Measurements from ENCODE around the gene DNAJC27. TPM values are rescaled to one million over a fixed set of nuclear protein-coding genes. Genes with fewer than 3 reads are reported as not detected.
A peak's percentile ranks its signal among the peaks of the same experiment; 100 is the strongest.

The DNAJC27 gene
- total and polyA plus RNA-seq, 4 donors, result 1.7 to 13.9 (median 4.6) TPM

DNA sequence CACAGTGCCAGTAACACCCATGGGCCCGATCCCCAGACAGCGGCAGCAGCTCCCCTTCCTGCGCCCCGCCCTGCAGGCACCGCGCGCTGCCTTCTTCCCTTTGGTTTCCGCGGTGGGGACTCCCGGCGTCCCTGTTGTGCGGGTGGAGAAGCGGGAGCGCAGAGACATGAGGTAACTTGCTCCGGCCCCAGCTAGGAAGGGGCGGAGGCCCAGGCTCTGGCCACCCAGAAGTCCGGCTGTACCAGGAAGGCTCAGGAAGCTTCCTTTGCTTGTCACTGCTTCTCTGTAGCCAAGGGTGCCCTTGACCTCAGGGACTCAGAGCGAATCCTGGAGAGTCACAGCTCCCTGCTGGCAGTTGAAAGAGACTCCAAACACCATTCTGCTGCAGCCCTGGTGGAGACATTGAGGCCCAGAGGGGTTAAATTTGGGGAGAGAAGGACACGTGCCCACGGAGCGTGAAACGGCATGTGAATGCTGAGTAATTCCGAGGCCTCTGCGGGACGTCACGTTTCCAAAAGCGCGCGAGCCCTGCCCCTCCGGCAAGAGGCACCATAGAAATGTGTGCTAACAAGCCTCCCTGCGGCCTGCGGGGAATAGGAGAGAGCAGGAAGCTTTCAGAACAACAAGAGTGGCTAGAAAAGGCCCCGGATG lies 45.0 kb downstream of the DNAJC27 start:
- TF ChIP-seq, protein P1, sequence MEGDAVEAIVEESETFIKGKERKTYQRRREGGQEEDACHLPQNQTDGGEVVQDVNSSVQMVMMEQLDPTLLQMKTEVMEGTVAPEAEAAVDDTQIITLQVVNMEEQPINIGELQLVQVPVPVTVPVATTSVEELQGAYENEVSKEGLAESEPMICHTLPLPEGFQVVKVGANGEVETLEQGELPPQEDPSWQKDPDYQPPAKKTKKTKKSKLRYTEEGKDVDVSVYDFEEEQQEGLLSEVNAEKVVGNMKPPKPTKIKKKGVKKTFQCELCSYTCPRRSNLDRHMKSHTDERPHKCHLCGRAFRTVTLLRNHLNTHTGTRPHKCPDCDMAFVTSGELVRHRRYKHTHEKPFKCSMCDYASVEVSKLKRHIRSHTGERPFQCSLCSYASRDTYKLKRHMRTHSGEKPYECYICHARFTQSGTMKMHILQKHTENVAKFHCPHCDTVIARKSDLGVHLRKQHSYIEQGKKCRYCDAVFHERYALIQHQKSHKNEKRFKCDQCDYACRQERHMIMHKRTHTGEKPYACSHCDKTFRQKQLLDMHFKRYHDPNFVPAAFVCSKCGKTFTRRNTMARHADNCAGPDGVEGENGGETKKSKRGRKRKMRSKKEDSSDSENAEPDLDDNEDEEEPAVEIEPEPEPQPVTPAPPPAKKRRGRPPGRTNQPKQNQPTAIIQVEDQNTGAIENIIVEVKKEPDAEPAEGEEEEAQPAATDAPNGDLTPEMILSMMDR (IDR thresholded peaks at IDR 0.05; ENCODE audit: control extremely low read depth, extremely low read depth), result no peak
- no peak overlapping the region for H3K9ac ChIP-seq (ENCODE audit: insufficient read depth in 1 of 2, low read length in 2 of 2)
- WGBS, 2 donors, result 8 to 11% methylated on average over 33 of the region's 33 CpGs

DNA sequence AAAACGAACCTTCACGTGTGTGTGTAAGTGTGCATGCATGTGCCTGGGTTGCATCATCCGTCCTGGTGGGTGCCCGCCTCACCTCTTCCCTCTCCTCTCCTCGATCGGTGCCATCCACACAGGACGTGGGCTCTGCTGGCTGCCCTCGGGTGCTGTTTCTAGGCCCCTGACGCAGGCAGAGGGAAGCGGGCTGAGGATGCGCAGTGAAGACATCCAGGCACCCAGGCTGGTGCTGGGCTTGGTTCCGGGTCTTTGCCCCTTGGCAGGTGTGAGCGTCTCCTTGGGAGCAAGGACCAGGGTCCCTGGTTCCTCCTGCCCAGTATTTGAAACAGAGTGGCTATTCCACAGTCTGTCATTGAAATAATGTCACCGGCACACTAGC lies 45.5 kb downstream of the DNAJC27 start:
- peaks cover 0 to 9% (median 0%) of the 10 kb centered on the region in 3 donors for H3K27me3 ChIP-seq (ENCODE audit: control insufficient read depth in 3 of 3, insufficient read depth in 3 of 3, low read length in 2 of 3)
- no peaks in the 10 kb centered on the region for H3K9me3 ChIP-seq (ENCODE audit: control insufficient read depth in 4 of 4, insufficient read depth in 3 of 4, low read length in 3 of 4)
- no peak overlapping the region for H3K4me3 ChIP-seq
- 57 to 79% methylated on average over 13 to 14 of the region's 14 CpGs for WGBS, 2 donors
- peaks cover 0 to 9% (median 5%) of the 10 kb centered on the region in 5 donors for H3K4me1 ChIP-seq (ENCODE audit: control insufficient read depth in 5 of 5, insufficient read depth in 5 of 5, low read length in 5 of 5)
- TF ChIP-seq, protein P1 (IDR thresholded peaks at IDR 0.05; ENCODE audit: control extremely low read depth, extremely low read depth), result no peak
- H3K27ac ChIP-seq (ENCODE audit: low read depth in 1 of 2, low read length in 1 of 2), result no peak overlapping the region
- DNase-seq (no peak), ATAC-seq (ENCODE audit: insufficient read depth, low FRiP score) (no peak)
- no peaks in the 10 kb centered on the region for H3K36me3 ChIP-seq (ENCODE audit: control insufficient read depth in 4 of 4, insufficient read depth in 4 of 4, low read length in 4 of 4)
- H3K9ac ChIP-seq (ENCODE audit: insufficient read depth in 1 of 2, low read length in 2 of 2), result no peak overlapping the region

More for the DNA sequence above, 45.0 kb downstream of the DNAJC27 start:
- ATAC-seq (ENCODE audit: insufficient read depth, low FRiP score), result peak; percentile 22
- no peaks in the 10 kb centered on the region for H3K36me3 ChIP-seq (ENCODE audit: control insufficient read depth in 4 of 4, insufficient read depth in 4 of 4, low read length in 4 of 4)
- peak; percentile 53 to 63 (median 54) for DNase-seq
- no peak overlapping the region for H3K4me3 ChIP-seq
- no peak overlapping the region for H3K27ac ChIP-seq (ENCODE audit: low read depth in 1 of 2, low read length in 1 of 2)
- H3K9me3 ChIP-seq (ENCODE audit: control insufficient read depth in 4 of 4, insufficient read depth in 3 of 4, low read length in 3 of 4), result no peaks in the 10 kb centered on the region
- H3K4me1 ChIP-seq (ENCODE audit: control insufficient read depth in 5 of 5, insufficient read depth in 5 of 5, low read length in 5 of 5), result peaks cover 0 to 9% (median 5%) of the 10 kb centered on the region in 5 donors
- H3K27me3 ChIP-seq (ENCODE audit: control insufficient read depth in 3 of 3, insufficient read depth in 3 of 3, low read length in 2 of 3), result peaks cover 0 to 9% (median 0%) of the 10 kb centered on the region in 3 donors

DNA sequence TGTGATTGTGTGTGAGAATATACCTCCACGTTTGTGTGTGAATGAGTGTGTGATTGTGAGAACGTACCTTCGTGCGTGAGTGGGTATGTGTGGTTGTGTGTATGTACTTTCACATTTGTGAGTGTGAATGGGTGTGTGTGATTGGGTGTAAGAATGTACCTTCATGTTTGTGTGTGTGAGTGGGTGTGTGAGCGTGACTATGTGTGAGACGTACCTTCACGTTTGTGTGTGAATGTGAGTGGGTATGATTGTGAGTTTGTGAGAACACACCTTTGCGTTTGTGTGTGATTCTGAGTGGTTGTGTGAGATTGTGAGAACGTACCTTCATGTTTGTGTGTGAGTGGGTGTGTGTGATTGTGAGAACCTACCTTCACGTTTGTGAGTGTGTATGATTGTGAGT lies 45.9 kb downstream of the DNAJC27 start:
- Histone ChIP-seq H3K9ac (ENCODE audit: insufficient read depth in 1 of 2, low read length in 2 of 2) (no peak overlapping the region), H3K4me3 (no peak overlapping the region), H3K4me1 (ENCODE audit: control insufficient read depth in 5 of 5, insufficient read depth in 5 of 5, low read length in 5 of 5) (peaks cover 0 to 9% (median 5%) of the 10 kb centered on the region in 5 donors), H3K27ac (ENCODE audit: low read depth in 1 of 2, low read length in 1 of 2) (no peak overlapping the region), H3K36me3 (ENCODE audit: control insufficient read depth in 4 of 4, insufficient read depth in 4 of 4, low read length in 4 of 4) (no peaks in the 10 kb centered on the region), H3K27me3 (ENCODE audit: control insufficient read depth in 3 of 3, insufficient read depth in 3 of 3, low read length in 2 of 3) (peaks cover 0 to 9% (median 0%) of the 10 kb centered on the region in 3 donors), H3K9me3 (ENCODE audit: control insufficient read depth in 4 of 4, insufficient read depth in 3 of 4, low read length in 3 of 4) (no peaks in the 10 kb centered on the region)
- TF ChIP-seq, protein P1 (IDR thresholded peaks at IDR 0.05; ENCODE audit: control extremely low read depth, extremely low read depth), result no peak
- no peak for DNase-seq
- WGBS, 2 donors, result 93 to 94% methylated on average over 10 of the region's 10 CpGs
- no peak for ATAC-seq (ENCODE audit: insufficient read depth, low FRiP score)

Data from lung (tissue), 12 donors.